Measurements from ENCODE around the gene NR6A1. TPM values are rescaled to one million over a fixed set of nuclear protein-coding genes. Genes with fewer than 3 reads are reported as not detected.
A peak's percentile ranks its signal among the peaks of the same experiment; 100 is the strongest.

The NR6A1 gene
- total and polyA plus RNA-seq, 2 experiments from 2014 or later, result 0.16 TPM; not detected in 1

- no peak overlapping the region for H3K9ac ChIP-seq
- no peaks in the 10 kb centered on the region for H3K9me2 ChIP-seq (ENCODE audit: insufficient read depth)
- in situ Hi-C loops (cut with MboI), result no loop called here
- H4K20me1 ChIP-seq (ENCODE audit: insufficient read depth), result no peaks in the 10 kb centered on the region
- DNase-seq, result no peak
- H3K27me3 ChIP-seq (replicated peaks; ENCODE audit: insufficient read depth), result peaks cover 31% of the 10 kb centered on the region
- no peak overlapping the region for H3K4me2 ChIP-seq (ENCODE audit: unreplicated experiment)
- TF ChIP-seq EZH2phosphoT487 (IDR thresholded peaks at IDR 0.05; ENCODE audit: insufficient read depth, low read depth) (no peak), EZH2 (IDR thresholded peaks at IDR 0.05; ENCODE audit: insufficient read depth, poor library complexity, severe bottlenecking) (no peak)
- H2AFZ ChIP-seq, result no peak overlapping the region
- WGBS, 2 experiments (ENCODE audit: low coverage in 1 of 2, low lambda C conversion rate in 2 of 2, missing lambda C conversion rate in 2 of 2), result 66 to 76% methylated on average over 2 of the region's 2 CpGs
- no peaks in the 10 kb centered on the region for H3K4me1 ChIP-seq (ENCODE audit: insufficient read depth)
- no peaks in the 10 kb centered on the region for H3K36me3 ChIP-seq (ENCODE audit: low read depth)
- no peak overlapping the region for H3K4me3 ChIP-seq
- no peaks in the 10 kb centered on the region for H3K9me3 ChIP-seq (ENCODE audit: low read depth)
- H3K27ac ChIP-seq, result no peak overlapping the region
- no peaks in the 10 kb centered on the region for H3K79me2 ChIP-seq (ENCODE audit: insufficient read depth)
- H3F3A ChIP-seq (ENCODE audit: insufficient read depth), result no peaks in the 10 kb centered on the region
Observed at GRCh38 chr9:124490004-124490403, 281.1 kb downstream of the NR6A1 start.

GRCh38 chr9:124489222-124489621 lies 281.9 kb downstream of the NR6A1 start:
- H3K79me2 ChIP-seq (ENCODE audit: insufficient read depth), result no peaks in the 10 kb centered on the region
- no peak overlapping the region for H2AFZ ChIP-seq
- H3F3A ChIP-seq (ENCODE audit: insufficient read depth), result no peaks in the 10 kb centered on the region
- H3K9me3 ChIP-seq (ENCODE audit: low read depth), result no peaks in the 10 kb centered on the region
- no peaks in the 10 kb centered on the region for H3K4me1 ChIP-seq (ENCODE audit: insufficient read depth)
- peak; percentile 42 for DNase-seq
- TF ChIP-seq EZH2phosphoT487 (IDR thresholded peaks at IDR 0.05; ENCODE audit: insufficient read depth, low read depth) (no peak), EZH2 (IDR thresholded peaks at IDR 0.05; ENCODE audit: insufficient read depth, poor library complexity, severe bottlenecking) (no peak)
- 32 to 48% methylated on average over 13 of the region's 13 CpGs for WGBS, 2 experiments (ENCODE audit: low coverage in 1 of 2, low lambda C conversion rate in 2 of 2, missing lambda C conversion rate in 2 of 2)
- H3K27me3 ChIP-seq (replicated peaks; ENCODE audit: insufficient read depth), result peaks cover 31% of the 10 kb centered on the region
- no peak overlapping the region for H3K9ac ChIP-seq
- no peak overlapping the region for H3K27ac ChIP-seq
- H3K4me3 ChIP-seq, result no peak overlapping the region
- no peaks in the 10 kb centered on the region for H3K36me3 ChIP-seq (ENCODE audit: low read depth)
- no peaks in the 10 kb centered on the region for H3K9me2 ChIP-seq (ENCODE audit: insufficient read depth)
- in situ Hi-C loops (cut with MboI), result no loop called here
- no peaks in the 10 kb centered on the region for H4K20me1 ChIP-seq (ENCODE audit: insufficient read depth)
- no peak overlapping the region for H3K4me2 ChIP-seq (ENCODE audit: unreplicated experiment)

GRCh38 chr9:124488641-124489210 lies 282.4 kb downstream of the NR6A1 start:
- no peak overlapping the region for H3K4me2 ChIP-seq (ENCODE audit: unreplicated experiment)
- H3K36me3 ChIP-seq (ENCODE audit: low read depth), result no peaks in the 10 kb centered on the region
- in situ Hi-C loops (cut with MboI), result no loop called here
- H3K9me3 ChIP-seq (ENCODE audit: low read depth), result no peaks in the 10 kb centered on the region
- no peak overlapping the region for H2AFZ ChIP-seq
- no peaks in the 10 kb centered on the region for H4K20me1 ChIP-seq (ENCODE audit: insufficient read depth)
- peaks cover 31% of the 10 kb centered on the region for H3K27me3 ChIP-seq (replicated peaks; ENCODE audit: insufficient read depth)
- no peak overlapping the region for H3K9ac ChIP-seq
- no peak for DNase-seq
- no peaks in the 10 kb centered on the region for H3K9me2 ChIP-seq (ENCODE audit: insufficient read depth)
- no peaks in the 10 kb centered on the region for H3K4me1 ChIP-seq (ENCODE audit: insufficient read depth)
- no peak overlapping the region for H3K27ac ChIP-seq
- H3K4me3 ChIP-seq, result no peak overlapping the region
- no peaks in the 10 kb centered on the region for H3F3A ChIP-seq (ENCODE audit: insufficient read depth)
- TF ChIP-seq EZH2 (IDR thresholded peaks at IDR 0.05; ENCODE audit: insufficient read depth, poor library complexity, severe bottlenecking) (no peak), EZH2phosphoT487 (IDR thresholded peaks at IDR 0.05; ENCODE audit: insufficient read depth, low read depth) (no peak)
- 77 to 82% methylated on average over 8 of the region's 8 CpGs for WGBS, 2 experiments (ENCODE audit: low coverage in 1 of 2, low lambda C conversion rate in 2 of 2, missing lambda C conversion rate in 2 of 2)
- H3K79me2 ChIP-seq (ENCODE audit: insufficient read depth), result no peaks in the 10 kb centered on the region

GRCh38 chr9:124487260-124488182 lies 283.6 kb downstream of the NR6A1 start:
- H3K79me2 ChIP-seq (ENCODE audit: insufficient read depth), result no peaks in the 10 kb centered on the region
- 34 to 36% methylated on average over 40 of the region's 40 CpGs for WGBS, 2 experiments (ENCODE audit: low coverage in 1 of 2, low lambda C conversion rate in 2 of 2, missing lambda C conversion rate in 2 of 2)
- H3K4me3 ChIP-seq, result no peak overlapping the region
- no peaks in the 10 kb centered on the region for H3F3A ChIP-seq (ENCODE audit: insufficient read depth)
- H3K9ac ChIP-seq, result no peak overlapping the region
- H3K9me2 ChIP-seq (ENCODE audit: insufficient read depth), result no peaks in the 10 kb centered on the region
- TF ChIP-seq EZH2 (IDR thresholded peaks at IDR 0.05; ENCODE audit: insufficient read depth, poor library complexity, severe bottlenecking) (no peak), EZH2phosphoT487 (IDR thresholded peaks at IDR 0.05; ENCODE audit: insufficient read depth, low read depth) (no peak)
- H3K27ac ChIP-seq, result no peak overlapping the region
- H3K4me1 ChIP-seq (ENCODE audit: insufficient read depth), result no peaks in the 10 kb centered on the region
- no peaks in the 10 kb centered on the region for H4K20me1 ChIP-seq (ENCODE audit: insufficient read depth)
- no peaks in the 10 kb centered on the region for H3K36me3 ChIP-seq (ENCODE audit: low read depth)
- H2AFZ ChIP-seq, result no peak overlapping the region
- in situ Hi-C loops (cut with MboI), result no loop called here
- DNase-seq, result no peak
- no peak overlapping the region for H3K4me2 ChIP-seq (ENCODE audit: unreplicated experiment)
- H3K9me3 ChIP-seq (ENCODE audit: low read depth), result no peaks in the 10 kb centered on the region
- H3K27me3 ChIP-seq (replicated peaks; ENCODE audit: insufficient read depth), result peaks cover 31% of the 10 kb centered on the region
